Kidney (tissue), 14 donors: ENCODE results near the gene MYH9. TPM values are rescaled to one million over a fixed set of nuclear protein-coding genes. Genes with fewer than 3 reads are reported as not detected.

ENCODE experiments used
- DNase-seq, 5 donors: peaks; one replicate each; pipeline ENCODE4 v3.0.0-alpha.2; 2013 to 2020
- FAIRE-seq: peaks from 2 replicates; lab custom pipeline; 2012; peaks lifted over from hg19 to GRCh38; lab: Jason Lieb, UNC
- H3K27ac ChIP-seq, 2 donors: one replicate each; pipeline ENCODE4 v1.7.0; 2013; ENCODE audit warnings: low read depth in 2 of 2, low read length in 2 of 2, inconsistent platforms in 1 of 2
- H3K27me3 ChIP-seq: one replicate; pipeline ENCODE4 v1.7.1; 2013; ENCODE audit warnings: low read length, inconsistent platforms; ENCODE audit not compliant: control insufficient read depth, insufficient read depth
- H3K36me3 ChIP-seq, 3 donors: one replicate each; pipeline versions ENCODE4 v1.7.0 to v1.7.1; 2013; ENCODE audit warnings: low read length in 3 of 3, control low read depth in 1 of 3, inconsistent platforms in 1 of 3; ENCODE audit not compliant: insufficient read depth in 3 of 3, control insufficient read depth in 2 of 3
- H3K4me1 ChIP-seq, 3 donors: one replicate each; pipeline versions ENCODE4 v1.7.0 to v1.7.1; 2013; ENCODE audit warnings: low read length in 3 of 3, inconsistent platforms in 1 of 3, low read depth in 1 of 3; ENCODE audit not compliant: control insufficient read depth in 2 of 3, insufficient read depth in 2 of 3
- H3K4me3 ChIP-seq, 3 donors: one replicate each; pipeline versions ENCODE4 v1.7.0 to v1.8.1; 2013; ENCODE audit warnings: low read length in 3 of 3, control low read depth in 1 of 3, inconsistent platforms in 1 of 3
- H3K9ac ChIP-seq, 3 donors: one replicate each; pipeline versions ENCODE4 v1.7.0 to v1.7.1; 2013; ENCODE audit warnings: low read length in 3 of 3, control low read depth in 1 of 3, inconsistent platforms in 1 of 3
- H3K9me3 ChIP-seq, 3 donors: one replicate each; pipeline versions ENCODE4 v1.7.0 to v1.7.1; 2013; ENCODE audit warnings: low read length in 3 of 3, control low read depth in 1 of 3, inconsistent platforms in 1 of 3; ENCODE audit not compliant: control insufficient read depth in 2 of 3, insufficient read depth in 1 of 3
- intact Hi-C: fragments of 100-400 bp; cut with DNase I; formaldehyde crosslinking; loops from one replicate; pipeline ENCODE4 v1.11.1; 2022
- polyA plus RNA-seq: library from polyadenylated mRNA; stranded (reverse); fragments of 350-450 nt; fragmentation: Illumina TruSeq; extraction: RNeasy Lipid Tissue Mini Kit (QIAGEN cat#74804); gene quantifications from one replicate; pipeline ENCODE4 v1.2.3, GENCODE V29; 2014; ENCODE audit warnings: low read depth, low replicate concordance; ENCODE audit not compliant: insufficient read depth
- total RNA-seq: library from RNA; stranded (reverse); fragmentation: NEBNext Ultra II Directional; extraction: Animal tissue kit (Norgen Biotek cat#: 25700); gene quantifications from one replicate; pipeline ENCODE4 v1.2.1, GENCODE V29; 2021
- TF ChIP-seq, protein P1 (sequence below): IDR thresholded peaks from 3 replicates; pipeline ENCODE4 v1.5.1; 2012; ENCODE audit warnings: mild to moderate bottlenecking, moderate library complexity, borderline replicate concordance; ENCODE audit not compliant: insufficient read depth; ENCODE audit errors: extremely low read depth
- donor health status: control.
- donor health status: control.
- donor health status: control.
- donor health status: control.
- donor health status: control.
- donor health status: DM: yes; HTN: yes; CAD: no.
- donor health status: Normal renal cell carcinoma (clear cell type).

MYH9 gene
- total and polyA plus RNA-seq, 2 donors from 2014 or later: 85.2 to 655 TPM

DNA sequence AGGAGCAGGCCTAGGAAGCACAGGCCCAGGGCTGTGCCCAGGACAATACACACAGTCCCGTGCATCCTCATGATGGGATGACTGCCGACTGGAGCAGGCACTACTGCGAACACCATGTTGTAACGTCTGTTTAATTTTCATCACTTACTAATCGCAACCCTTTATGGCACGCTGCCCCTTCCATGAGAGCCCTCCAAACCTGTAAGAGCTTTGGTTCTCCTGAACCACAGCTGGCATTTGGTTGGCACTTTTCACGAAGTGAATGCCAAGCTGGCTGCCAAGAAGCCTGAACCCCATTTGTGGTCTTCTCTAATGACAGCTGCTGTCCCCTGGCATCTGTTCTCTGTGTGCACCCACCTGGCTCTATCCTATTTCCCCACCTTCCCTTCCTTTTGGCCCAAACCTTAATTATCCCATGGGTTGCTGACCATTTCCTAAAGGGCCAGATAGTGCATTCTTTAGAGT lies 98.3 kb downstream of the MYH9 start:
- no peaks in the 10 kb centered on the region for H3K4me1 ChIP-seq
- H3K27ac ChIP-seq: no peak overlapping the region
- H3K27me3 ChIP-seq: no peaks in the 10 kb centered on the region
- H3K9me3 ChIP-seq: no peaks in the 10 kb centered on the region
- H3K4me3 ChIP-seq: no peak overlapping the region
- no peak overlapping the region for H3K9ac ChIP-seq
- FAIRE-seq (no peak), DNase-seq (no peak)
- TF ChIP-seq, protein P1, sequence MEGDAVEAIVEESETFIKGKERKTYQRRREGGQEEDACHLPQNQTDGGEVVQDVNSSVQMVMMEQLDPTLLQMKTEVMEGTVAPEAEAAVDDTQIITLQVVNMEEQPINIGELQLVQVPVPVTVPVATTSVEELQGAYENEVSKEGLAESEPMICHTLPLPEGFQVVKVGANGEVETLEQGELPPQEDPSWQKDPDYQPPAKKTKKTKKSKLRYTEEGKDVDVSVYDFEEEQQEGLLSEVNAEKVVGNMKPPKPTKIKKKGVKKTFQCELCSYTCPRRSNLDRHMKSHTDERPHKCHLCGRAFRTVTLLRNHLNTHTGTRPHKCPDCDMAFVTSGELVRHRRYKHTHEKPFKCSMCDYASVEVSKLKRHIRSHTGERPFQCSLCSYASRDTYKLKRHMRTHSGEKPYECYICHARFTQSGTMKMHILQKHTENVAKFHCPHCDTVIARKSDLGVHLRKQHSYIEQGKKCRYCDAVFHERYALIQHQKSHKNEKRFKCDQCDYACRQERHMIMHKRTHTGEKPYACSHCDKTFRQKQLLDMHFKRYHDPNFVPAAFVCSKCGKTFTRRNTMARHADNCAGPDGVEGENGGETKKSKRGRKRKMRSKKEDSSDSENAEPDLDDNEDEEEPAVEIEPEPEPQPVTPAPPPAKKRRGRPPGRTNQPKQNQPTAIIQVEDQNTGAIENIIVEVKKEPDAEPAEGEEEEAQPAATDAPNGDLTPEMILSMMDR: no peak
- H3K36me3 ChIP-seq: peaks cover 3 to 76% (median 71%) of the 10 kb centered on the region in 3 donors
- intact Hi-C loops: no loop called here

DNA sequence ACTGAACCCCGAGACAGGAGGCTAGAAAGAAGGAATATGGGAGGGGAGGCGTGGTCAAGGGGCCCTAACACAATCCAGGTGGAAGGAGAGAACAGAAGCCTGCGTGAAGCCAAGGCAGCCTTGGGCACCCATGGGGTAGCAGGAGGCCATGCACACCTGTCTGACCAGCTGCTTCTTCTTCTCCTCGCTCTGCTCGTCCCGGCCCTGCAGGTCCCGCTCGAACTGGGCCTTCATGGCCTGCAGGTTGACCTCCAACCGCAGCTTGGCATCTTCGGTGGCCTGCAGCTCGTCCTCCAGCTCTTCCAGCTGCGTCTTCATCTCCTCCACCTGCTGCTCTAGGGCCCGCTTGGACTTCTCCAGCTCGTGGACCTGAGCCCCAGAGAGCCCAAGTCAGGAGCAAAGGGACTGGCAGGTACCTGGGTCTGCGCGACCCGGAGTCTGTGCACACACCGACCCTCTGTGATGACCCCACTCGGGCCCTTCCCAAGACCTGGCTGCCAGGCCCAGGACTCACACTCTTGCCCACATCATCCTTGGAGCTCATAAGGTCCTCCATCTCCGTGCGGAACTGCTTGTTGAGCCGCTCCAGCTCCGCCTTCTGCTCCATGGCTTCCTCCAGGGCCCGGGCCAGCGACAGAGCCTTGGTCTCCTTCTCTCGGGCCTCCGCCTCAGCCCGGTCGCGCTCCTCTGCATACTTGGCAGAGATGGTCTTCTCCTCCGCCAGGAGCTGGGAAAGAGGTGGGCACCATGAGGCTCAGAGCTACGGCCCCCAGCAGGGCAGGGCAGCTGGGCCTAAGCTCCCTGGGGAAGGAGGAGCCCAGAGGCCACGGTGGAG lies 99.0 kb downstream of the MYH9 start:
- intact Hi-C loops: no loop called here
- H3K4me3 ChIP-seq: no peak overlapping the region
- peaks cover 2 to 75% (median 67%) of the 10 kb centered on the region in 3 donors for H3K36me3 ChIP-seq
- no peak overlapping the region for H3K27ac ChIP-seq
- H3K9me3 ChIP-seq: no peaks in the 10 kb centered on the region
- no peaks in the 10 kb centered on the region for H3K27me3 ChIP-seq
- H3K9ac ChIP-seq: no peak overlapping the region
- FAIRE-seq (no peak), DNase-seq (peak in 1 of 5 donors; percentile 81)
- H3K4me1 ChIP-seq: no peaks in the 10 kb centered on the region
- TF ChIP-seq, protein P1: no peak

DNA sequence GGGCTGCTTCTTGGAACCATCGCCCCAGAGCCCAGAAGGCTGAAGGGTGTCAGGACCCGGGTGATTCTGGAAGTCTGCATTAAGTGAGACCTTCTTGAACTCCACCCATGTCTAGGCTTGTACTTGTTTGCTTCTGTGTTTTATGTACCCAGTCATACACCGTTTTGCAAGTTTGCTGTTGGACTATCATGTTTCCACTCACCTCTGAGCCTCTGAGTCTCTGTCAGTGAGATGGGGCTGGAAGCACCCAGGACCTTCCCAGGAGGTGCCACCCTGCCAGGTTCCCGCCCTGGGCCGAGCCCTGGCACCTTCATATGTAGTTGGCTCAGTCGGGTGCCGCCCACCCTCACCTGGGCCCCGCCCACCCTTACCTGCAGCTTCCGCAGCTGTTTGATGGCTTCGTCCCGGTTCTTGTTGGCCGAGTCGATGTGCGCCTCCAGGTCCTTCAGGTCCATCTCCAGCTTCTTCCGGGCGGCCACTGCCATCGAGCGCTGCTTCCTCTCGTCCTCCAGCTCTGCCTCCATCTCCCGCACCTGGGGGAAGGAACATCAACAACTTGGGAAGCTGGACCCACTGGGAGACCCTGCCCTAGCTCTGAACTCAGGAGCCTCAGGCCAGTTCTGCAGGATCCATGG lies 99.8 kb downstream of the MYH9 start:
- H3K4me1 ChIP-seq: no peaks in the 10 kb centered on the region
- TF ChIP-seq, protein P1: no peak
- H3K36me3 ChIP-seq: peaks cover 2 to 72% (median 60%) of the 10 kb centered on the region in 3 donors
- no peak overlapping the region for H3K4me3 ChIP-seq
- FAIRE-seq: no peak
- no peaks in the 10 kb centered on the region for H3K27me3 ChIP-seq
- H3K9ac ChIP-seq: no peak overlapping the region
- H3K27ac ChIP-seq: no peak overlapping the region
- no peaks in the 10 kb centered on the region for H3K9me3 ChIP-seq
- peak in 1 of 5 donors; percentile 77 for DNase-seq
- intact Hi-C loops: no loop called here
